GM12864 (cell line): ENCODE measurements around the gene PI16.

ENCODE experiments used
- DNase-seq: peaks from one replicate; pipeline ENCODE4 v3.0.0-alpha.2; 2011; ENCODE audit warnings: low read depth
- H3K4me3 ChIP-seq: 2 replicates; pipeline ENCODE4 v1.5.1; 2011; ENCODE audit warnings: mild to moderate bottlenecking, low read depth, low read length, control low read depth
- CTCF ChIP-seq: IDR thresholded peaks from 2 replicates; pipeline ENCODE4 v1.5.1; 2011; ENCODE audit warnings: low read depth, mild to moderate bottlenecking, moderate library complexity, low read length, control low read depth, inconsistent platforms; ENCODE audit errors: missing control alignments

PI16 gene

GRCh38 chr6:36920546-36920945 lies 34.0 kb upstream of the PI16 start:
- TF ChIP-seq CTCF: no peak
- H3K4me3 ChIP-seq: no peak overlapping the region

GRCh38 chr6:36924131-36924530 lies 30.4 kb upstream of the PI16 start:
- no peak for TF ChIP-seq CTCF

More at GRCh38 chr6:36920546-36920945, 34.0 kb upstream of the PI16 start:
- DNase-seq: no peak

DNA sequence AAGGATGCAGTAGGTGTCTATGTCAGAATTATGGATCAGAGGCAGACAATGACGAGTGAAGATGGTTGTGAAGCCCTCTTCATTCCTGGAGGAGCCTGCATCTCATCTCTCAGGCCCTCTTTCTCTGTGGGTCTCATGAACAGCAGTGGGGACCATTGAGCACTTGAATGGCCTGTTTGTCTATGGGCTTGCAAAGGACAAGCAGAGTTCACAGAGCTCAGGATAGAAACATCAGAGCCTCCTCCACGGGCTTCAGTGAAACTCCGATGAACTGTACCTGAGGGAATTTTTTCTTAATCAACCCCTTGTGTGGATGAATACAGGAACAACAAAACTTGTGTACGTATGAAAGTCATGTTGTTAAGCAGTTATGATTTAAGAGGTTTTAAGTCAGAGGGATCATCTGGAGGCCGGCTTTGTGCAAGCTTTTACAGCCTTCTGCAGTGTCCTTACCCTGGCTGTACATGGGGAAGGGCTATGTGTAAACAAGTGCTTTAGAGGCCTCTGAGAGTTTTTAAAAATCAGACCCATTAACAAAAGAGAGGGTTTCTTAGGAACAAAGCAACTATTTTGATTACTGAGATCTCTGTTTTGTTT lies 29.7 kb upstream of the PI16 start:
- no peak for DNase-seq
- no peak overlapping the region for H3K4me3 ChIP-seq
- TF ChIP-seq CTCF: no peak

More at GRCh38 chr6:36924131-36924530, 30.4 kb upstream of the PI16 start:
- no peak for DNase-seq
- H3K4me3 ChIP-seq: no peak overlapping the region

DNA sequence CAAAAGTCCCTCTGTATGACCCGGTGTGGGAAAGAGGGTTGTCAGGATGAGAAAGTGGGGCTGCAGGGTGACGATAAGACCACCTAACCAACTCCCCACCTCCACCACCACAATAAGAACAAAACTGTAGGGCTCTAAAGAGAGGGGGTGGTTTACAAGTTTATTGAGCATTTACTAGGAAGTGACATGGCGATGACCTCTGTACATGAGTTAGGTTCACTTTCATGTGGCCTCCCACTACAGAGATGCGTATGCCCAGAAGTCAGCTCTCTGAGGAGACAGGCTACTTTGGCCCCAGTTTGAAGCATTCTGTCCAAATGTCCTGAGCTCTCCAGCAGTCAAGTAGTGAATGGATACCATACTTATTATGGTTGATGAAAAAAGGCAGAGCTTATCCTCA lies 28.7 kb upstream of the PI16 start:
- DNase-seq: no peak

GRCh38 chr6:36926708-36927513 lies 27.6 kb upstream of the PI16 start:
- no peak for DNase-seq
- no peak overlapping the region for H3K4me3 ChIP-seq
- TF ChIP-seq CTCF: no peak

More for the DNA sequence above, 28.7 kb upstream of the PI16 start:
- TF ChIP-seq CTCF: no peak
- H3K4me3 ChIP-seq: no peak overlapping the region

GRCh38 chr6:36927691-36928546 lies 26.6 kb upstream of the PI16 start:
- DNase-seq: no peak
- H3K4me3 ChIP-seq: no peak overlapping the region
- TF ChIP-seq CTCF: no peak
